Activated CD4-positive, alpha-beta T cell treated with anti-CD3 and anti-CD28 coated beads, Interleukin-2, amount 50 U/mL, for 16 hours (primary cell): ENCODE results near the gene JADE3.

ENCODE experiments used
- DNase-seq: peaks from one replicate; pipeline ENCODE4 v3.0.0-alpha.2; 2020

The JADE3 gene

DNA sequence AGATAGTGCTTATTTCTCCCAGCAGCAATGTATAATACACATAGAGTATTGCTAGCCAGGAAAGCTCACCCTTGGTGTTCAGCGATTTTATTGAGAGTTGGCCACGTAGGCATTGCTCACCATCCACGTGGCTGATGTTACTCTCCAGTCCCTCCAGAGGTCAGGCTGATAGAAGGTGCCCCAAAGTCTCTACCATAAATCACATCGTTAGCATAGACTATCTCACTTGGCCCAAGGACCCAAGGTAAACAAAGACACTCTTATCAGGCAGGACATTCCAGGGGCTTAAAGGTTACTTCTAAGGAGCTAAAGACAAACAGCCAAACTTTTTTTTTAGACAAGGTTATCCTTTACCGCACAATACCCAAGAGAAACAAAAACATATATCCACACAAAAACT is 135.8 kb downstream of the JADE3 start:
- DNase-seq, result no peak

DNA sequence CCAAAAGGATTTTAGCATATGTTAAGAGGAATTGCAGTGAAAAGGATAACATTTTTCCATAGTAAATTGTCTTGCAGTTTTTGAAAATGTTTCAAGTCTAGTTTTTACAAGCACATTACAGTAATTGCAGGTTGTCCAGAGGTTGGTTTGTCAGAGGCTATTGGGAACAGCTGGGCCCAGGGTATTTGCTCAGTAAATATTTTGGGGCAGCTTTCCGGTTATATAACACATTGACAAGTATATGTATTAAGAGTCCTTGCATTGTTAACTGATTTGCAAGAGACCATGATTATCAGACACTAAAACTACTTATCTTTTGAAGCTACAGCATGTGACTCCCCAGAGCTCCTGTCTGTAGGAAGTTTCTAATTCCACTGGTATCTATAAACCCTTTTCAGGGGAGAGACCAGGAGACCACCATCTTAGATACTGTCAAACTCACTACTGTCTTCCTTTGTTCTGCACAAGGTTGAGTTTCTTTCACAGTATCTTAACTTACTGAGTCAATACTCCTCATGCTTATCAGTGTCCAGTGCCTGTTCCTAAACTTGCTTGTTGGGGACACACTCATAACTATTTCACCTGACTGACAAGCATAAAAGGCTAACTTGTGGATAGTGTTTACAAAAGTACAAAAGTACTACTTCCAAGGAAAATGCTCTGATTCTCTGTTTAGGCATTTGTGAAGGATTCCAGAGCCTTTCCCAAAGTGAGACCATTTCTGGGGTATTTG is 147.1 kb downstream of the JADE3 start:
- DNase-seq, result no peak

DNA sequence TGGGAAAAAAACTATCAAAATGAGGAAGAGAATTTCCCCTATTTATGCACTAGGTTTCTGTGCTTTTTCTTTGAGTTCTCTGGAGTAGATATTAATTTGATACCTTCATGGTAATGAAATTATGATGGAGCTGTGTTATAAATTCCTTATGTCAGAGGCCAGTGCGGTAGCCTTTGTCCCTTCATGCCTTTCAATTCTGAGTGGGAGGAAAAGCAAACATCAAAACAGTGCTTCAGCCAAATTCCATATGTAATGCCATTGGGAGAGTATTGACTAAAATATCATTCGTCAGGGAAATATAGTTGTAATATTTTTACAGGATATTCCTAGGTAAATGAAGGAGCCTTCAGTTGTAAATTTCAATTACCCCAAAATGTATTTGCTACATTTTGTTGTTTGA is 148.5 kb downstream of the JADE3 start:
- DNase-seq, result no peak

DNA sequence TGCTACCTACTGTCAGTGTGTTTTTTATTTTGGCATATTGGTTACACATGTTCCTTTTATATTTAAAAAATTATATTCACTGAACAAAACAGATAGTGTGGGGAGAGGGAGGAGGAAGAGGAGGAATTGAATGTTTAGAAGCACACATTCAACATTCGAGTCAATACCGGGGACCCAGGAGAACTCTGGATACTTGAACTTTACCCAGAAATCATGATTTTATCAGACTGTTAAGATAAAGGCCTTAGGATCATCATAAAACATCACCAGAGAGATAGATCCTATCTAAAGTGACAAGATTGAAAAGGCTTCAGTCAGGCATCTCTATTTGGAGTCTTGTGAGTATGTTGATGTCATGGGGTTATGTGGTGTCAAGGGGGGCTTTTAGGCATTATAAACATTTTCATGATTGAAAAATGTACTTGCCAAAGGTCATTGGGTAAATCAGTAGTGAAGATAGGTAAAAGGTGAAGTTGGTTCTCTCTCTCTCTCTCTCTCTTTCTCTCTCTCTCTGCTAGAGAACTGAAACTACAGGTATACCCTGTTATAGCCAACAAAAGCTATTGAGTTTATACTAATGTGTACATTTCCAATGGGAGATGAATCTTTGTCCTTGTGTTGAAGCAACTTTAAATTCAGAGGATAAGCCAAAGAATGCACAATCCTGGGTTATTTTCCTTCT is 149.2 kb downstream of the JADE3 start:
- no peak for DNase-seq

DNA sequence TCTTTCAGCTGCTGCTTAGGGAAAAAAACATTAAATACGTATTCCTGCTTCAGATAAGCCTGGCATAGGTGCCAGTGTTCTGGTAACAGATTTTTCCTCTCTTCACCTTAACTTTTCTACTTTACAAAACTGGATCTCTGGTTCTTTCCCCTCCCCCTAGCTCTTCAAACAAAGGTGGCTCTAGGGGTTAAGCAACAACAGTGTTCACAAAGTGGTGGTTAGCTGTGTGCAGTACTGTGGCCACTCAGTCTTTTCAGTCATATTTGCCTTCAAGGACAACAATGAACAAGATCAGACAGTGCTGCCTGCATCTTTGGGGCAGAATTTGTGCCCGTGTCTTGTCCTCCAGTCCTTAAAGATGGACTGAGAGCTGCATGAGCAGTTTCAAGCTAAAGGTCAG is 151.0 kb downstream of the JADE3 start:
- DNase-seq, result no peak

DNA sequence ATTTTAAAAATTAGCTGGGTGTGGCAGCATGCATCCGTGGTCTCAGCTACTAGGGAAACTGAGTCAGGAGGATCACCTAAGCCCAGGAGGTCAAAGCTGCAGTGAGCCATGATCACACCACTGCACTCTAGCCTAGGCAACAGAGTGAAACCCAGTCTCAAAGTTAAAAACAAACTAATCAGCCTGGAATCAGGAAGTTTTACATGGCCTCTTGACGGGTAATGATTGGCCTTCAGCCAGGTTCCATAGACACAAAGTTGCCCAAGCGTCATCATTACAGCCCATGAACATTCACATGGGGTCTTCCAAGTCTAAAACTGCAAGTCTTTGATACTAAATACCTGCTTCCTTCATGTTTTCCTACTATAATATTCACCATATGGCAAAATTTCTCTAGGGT is 156.0 kb downstream of the JADE3 start:
- DNase-seq, result no peak

DNA sequence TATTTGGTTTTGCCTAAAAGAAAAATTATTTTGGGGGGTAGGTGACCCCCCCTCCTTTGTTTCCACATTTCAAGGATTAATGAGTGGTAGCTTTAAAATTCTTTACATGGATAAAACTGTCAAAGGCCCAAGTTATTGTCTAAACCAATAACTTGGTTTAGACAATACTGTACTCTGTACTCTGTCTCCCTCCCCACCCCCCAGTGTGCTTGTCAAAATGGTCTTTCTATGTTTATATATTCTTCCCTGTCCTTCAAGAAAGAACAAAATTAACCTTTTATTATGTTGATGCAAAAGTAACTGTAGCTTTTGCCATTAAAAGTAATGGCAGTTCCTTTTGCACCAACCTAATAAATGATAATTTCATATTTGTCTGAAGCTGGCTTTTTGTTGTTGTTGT is 156.5 kb downstream of the JADE3 start:
- DNase-seq, result no peak

DNA sequence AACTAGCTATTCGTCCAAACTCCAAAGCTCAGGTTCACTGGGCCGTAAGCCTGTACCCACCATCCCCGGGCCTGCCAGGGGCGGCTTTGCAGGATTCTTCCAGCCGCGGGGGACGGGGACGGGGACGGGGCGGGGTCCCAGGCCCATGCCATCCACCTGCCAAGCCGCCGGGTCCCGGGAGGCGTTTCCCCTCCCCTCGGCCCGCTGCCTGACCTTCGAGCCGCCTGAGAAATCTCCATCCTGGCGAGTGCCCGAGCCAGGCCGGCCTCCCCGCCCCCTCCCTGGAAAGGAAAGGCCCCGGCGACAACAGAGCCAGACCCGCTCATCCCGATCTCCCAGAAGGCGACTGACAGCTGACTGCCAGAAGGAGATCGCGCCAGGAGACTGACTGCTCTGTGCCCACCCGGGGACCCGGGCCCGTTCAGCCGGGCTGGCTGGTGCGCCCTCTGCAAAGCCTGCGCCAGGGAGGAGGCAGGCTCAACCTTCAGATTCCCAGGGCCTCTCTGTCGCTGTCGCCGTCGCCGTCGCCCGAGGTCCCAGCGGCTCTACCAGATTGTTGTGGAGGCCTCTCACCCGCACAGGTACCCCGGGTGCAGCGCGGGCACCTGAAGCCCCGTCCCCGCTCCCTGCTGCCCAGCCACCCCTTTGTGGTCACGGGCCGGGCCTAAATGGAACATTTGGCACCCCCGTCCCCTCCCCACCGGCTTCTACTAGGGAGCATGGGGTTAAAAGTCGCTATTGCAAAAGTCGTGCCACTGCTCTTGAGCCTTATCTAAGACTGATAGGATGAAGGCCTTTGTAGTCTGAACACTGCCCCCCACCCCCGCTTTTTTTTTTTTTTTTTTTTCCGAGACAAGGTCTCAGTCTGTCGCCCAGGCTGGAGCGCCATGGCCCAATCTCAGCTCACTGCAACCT is 166.2 kb downstream of the JADE3 start, which contains the start of gene RGN:
TSS of gene RGN (plus strand) at position 315 of the 915 bp plus-strand sequence. CDS start 2,702 bp downstream, outside the sequence.
- no peak for DNase-seq

DNA sequence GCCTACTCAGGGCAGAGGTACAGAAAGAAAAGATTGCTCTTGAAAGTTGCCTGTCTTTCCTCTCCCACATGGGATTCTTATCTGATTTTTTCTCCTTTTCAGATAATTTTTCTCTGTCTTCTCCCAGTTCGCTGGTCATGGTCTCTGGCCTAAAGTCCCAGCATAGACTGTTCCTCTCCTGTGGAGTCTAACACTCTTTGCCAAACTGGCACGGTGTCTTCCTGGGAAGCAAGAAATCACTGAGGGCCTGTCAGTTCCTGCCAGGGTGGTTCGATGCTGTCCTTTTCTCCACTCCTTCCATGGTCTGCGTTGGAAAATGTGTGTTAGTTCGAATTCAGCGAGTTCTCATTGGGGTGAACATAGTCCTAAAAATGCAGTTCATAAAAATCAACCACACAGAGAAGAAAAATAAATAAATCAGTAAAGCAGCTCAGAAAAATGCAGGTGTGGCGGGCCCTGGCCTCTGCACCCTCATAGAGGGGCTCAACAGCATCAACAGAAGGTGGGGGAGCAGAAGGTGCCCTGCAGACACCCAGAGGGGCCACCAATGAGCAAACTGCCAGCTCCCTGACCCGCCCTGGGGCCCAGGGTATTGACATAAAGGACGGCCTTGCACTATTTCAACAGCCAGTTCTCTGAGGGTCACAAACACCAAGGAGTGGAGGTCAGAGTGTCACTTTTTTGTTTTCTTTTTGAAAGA is 168.1 kb downstream of the JADE3 start:
- no peak for DNase-seq

DNA sequence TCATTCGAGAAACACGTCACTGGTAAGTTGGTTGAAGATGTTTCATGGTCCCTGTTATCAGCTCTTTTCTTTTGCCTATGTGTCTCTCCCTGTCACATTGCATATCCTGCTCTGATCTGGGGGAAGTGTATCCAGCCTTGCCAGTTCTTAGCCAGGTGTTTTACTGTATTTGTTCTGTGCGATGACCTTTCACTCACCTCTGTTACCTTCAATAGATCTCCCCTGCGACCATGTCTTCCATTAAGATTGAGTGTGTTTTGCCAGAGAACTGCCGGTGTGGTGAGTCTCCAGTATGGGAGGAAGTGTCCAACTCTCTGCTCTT is 168.7 kb downstream of the JADE3 start:
- DNase-seq, result no peak

DNA sequence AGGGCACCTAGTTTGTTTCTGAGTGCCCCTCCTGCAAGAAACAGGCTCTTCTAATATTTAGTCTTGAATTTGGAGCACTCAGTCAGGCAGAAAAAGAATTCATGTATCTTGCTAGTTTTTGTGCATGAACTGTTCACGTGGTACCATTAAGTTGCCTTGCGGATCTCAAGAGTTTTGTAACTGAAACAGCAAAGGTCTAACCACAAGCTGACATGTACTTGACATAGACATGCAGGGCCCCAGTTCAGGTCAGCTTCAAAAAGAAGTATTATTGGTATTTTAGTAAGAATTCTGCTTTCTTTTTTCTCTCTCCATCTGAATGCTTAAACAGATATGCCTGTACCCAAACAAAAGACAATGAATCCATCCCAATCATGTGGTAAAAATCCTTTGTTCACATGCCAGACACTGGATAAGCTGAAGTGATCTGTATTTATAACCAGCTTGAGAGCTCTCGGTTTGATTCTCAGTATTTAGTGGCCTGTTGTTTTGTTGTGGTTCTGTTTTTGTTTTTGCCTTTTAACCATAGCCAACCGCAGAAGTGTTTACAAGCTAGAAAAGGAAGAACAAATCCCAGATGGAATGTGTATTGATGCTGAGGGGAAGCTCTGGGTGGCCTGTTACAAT is 179.0 kb downstream of the JADE3 start:
- peak; percentile 9 for DNase-seq

DNA sequence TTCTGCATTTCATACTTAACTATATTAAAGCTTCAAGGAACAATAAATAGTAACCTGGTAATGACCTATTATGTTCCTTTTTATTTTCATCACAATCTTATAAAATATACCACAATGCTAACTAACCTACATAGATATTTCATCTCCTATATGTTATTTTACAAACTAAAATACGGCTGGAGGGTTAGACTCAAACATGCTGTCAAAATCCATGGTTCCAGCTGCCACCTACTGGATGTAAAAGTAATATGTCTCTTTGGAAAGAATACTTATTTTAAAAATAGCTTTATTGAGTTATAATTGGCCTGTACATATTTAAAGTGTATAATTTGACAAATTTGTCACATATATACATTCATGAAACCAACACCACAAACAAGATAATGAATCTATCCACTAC is 181.0 kb downstream of the JADE3 start:
- DNase-seq, result peak; percentile 27

DNA sequence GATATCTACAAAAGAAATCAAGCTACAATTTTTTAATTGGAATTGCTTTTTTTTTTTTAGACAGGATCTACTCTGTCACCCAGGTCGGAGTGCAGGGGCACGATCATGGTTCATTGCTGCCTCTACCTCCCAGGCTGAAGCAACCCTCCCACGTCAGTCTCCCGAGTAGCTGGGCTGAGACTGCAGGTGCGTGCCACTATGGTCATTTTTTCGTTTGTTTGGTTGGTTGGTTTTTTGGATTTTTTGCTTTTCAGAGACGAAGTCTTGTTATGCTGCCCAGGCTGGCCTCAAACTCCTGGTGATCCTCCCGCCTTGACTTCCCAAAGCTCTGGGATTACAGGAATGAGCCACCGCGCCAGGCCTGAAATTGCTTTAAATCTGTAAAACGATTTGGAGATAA is 181.6 kb downstream of the JADE3 start:
- no peak for DNase-seq

DNA sequence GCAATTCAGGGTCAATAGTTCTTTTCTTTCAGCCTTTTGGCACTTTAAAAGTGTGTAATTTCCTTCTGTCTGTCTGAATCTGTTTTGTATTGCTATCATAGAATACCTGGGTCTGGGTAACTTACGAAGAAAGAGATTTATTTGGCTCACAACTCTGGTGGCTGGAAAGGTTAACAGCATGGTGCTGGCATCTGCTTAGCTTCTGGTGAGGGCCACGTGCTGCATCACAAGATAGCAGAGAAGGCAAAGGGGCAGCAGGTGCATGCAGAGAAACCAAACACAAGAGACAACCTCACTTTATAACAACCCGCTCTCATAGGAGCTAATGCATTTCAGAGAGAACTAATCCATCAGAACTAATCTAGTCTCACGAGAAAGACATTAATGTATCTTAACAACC is 184.8 kb downstream of the JADE3 start:
- no peak for DNase-seq

DNA sequence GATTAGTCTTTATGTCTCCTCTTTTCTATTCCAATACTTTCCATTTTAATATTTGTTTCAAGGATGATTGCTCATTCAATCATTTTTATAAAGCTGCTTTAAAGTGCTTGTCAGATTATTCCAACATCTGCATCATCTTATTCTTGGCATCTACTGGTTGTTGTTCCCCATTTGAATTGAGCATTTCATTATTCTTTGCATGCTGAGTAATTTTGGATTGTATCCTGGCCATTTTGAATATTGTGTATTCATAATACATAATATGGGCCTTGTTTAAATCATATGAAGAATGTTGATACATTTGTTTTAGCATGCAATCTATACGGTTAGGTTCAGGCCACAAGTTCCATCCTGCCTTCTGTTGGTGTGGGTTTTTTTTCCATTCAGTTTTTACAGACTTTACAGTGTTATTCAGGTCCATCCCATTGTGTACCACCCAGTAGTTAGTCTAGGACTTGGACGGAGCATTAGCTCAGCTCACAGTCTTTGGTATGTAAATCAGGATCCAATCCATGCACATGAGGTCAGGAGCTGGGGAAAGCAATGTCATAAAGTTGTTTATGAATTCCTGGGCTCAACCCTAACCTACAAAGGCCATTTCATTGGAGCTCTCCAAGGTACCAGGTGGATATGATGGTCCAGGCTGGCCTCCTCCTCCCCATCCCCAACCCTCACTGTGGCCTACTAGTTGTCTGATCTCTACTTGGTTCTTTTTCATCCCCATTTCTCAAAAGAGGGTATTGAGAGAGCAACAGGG is 186.3 kb downstream of the JADE3 start:
- DNase-seq, result no peak

DNA sequence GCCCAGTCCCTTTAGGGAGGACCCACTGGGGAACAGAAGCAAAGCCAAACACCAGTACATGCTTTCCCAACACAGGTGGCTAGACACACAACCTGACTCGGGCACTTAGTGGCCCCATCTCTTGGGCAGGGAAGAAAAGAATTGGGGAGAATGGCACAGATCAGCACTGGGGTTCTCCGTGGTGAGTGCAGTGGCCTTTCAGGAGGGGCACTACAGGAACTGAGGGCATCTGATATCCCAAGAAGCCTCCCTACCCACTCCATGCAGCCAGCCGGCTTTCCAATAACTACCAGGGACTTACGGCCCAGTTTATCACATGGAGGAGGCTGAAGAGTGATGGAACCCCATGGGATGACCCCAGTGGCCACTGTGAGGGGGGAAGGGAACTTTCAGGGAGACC is 189.0 kb downstream of the JADE3 start:
- DNase-seq, result no peak
